GM12801 (cell line): ENCODE data around the gene GZMA.

Source experiments
- TF ChIP-seq, protein P1 (sequence below): IDR thresholded peaks from one replicate; pipeline ENCODE4 v1.5.1; 2011; ENCODE audit warnings: control low read depth; ENCODE audit not compliant: insufficient read length; ENCODE audit errors: extremely low read depth

The GZMA gene

DNA sequence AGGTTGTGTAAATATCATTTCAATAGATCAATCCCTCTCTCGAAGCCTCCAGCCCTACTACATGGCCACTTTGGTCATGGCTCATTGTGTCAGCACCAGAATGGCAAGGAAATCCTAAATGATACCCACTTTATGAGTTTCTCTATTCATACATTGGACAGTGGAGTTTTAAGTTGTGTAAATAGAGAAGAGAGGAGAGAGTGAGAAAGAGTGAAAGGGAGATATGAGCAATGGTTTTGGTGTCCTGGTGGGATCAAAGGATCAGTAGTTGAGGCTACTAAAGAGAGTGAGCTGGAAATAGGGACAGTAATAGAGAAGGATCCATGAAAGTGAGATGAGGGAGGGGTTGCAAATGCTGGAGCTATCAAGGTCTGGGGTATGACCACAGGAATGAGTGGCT, 31.5 kb upstream of the GZMA start:
- TF ChIP-seq, protein P1, sequence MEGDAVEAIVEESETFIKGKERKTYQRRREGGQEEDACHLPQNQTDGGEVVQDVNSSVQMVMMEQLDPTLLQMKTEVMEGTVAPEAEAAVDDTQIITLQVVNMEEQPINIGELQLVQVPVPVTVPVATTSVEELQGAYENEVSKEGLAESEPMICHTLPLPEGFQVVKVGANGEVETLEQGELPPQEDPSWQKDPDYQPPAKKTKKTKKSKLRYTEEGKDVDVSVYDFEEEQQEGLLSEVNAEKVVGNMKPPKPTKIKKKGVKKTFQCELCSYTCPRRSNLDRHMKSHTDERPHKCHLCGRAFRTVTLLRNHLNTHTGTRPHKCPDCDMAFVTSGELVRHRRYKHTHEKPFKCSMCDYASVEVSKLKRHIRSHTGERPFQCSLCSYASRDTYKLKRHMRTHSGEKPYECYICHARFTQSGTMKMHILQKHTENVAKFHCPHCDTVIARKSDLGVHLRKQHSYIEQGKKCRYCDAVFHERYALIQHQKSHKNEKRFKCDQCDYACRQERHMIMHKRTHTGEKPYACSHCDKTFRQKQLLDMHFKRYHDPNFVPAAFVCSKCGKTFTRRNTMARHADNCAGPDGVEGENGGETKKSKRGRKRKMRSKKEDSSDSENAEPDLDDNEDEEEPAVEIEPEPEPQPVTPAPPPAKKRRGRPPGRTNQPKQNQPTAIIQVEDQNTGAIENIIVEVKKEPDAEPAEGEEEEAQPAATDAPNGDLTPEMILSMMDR = no peak

DNA sequence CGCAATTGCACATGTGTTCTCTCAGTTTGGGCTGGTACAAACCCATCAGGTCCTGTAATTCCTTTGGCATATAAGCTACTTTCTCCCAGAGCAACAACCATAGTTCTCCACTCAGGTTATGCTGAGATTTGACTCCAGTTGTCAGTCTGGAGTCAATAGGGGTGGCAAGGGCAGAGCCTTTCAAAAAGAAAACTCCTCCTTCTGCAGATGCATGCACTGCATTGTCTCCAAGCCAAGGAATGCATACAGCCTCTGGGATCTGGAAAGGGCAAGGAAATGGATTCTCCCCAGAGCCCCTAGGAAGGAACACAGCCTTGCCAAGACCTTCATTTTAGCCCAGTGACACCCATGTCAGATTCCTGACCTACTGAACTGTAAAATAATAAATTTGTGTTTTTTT, 31.0 kb upstream of the GZMA start:
- TF ChIP-seq, protein P1 = no peak

DNA sequence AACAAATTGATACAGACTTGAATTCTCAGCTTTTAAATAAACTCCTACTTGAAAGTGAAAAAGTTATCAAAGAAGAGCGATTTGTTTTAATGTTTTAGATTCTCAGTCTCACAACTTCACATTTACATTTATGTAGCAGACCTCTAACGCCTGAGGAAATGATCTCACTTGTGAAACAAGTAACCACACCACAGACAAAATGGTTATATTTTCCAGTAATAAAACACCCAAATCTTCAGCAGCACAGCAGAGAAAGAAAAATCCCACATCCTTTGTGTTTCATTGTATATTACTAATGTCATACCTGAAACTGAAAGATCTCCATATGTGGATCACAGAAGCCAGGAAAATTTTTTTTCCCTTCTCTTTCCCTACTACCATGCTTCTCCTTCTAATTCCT, 29.8 kb upstream of the GZMA start:
- TF ChIP-seq, protein P1 = no peak

DNA sequence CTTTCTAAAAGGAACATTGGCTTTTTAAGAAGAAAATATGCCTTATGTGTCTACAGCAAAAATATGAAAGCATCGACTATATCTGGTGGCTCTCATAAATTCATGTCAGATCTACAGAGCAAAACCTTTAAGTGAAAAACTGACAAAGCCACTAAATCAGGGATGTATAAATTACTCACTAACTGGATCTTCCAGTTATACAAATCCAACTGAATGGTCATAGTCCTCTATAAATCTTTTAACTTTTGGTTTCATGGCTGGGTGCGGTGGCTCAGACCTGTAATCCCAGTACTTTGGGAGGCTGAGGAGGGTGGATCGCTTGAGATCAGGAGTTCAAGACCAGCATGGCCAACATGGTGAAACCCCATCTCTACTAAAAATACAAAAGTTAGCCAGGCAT, 29.2 kb upstream of the GZMA start:
- TF ChIP-seq, protein P1 = no peak

DNA sequence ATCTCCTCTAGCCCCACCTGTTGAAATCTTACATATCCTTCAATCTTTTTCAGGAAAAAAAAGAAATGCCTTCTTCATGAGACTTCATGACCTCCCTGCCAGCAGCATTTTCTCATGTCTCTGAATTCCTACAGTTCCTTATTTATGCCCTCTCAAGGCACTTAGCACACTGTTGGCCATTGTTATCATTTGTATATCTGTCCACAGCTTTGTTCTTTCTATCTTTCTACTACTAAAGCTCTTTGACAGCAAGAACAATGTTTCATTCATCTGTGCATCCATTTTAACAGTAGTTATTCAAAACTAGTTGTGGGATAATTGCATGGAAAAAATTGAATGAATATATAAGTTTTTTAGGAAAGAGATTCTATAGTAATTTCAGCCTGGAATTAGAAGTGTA, 20.9 kb upstream of the GZMA start:
- TF ChIP-seq, protein P1 = no peak

DNA sequence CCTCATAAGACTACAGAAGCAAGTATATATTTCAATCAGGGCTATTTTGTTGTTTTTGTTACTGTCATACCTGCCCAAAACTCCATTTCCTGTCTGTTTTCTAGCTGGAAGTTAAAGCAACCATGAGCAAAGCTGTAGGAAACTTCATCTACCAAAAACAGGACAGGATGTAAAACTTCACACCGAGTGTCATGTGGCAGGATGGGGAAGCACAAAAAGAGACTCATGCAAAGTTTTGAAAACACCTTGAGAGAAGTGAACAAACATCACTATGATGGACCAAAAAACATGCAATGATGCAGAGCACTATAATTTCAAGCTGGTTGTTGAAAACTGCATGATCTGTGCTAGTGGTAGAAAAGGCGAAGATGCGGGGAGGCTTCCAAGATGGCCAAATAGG, 6.3 kb upstream of the GZMA start:
- TF ChIP-seq, protein P1 = no peak

DNA sequence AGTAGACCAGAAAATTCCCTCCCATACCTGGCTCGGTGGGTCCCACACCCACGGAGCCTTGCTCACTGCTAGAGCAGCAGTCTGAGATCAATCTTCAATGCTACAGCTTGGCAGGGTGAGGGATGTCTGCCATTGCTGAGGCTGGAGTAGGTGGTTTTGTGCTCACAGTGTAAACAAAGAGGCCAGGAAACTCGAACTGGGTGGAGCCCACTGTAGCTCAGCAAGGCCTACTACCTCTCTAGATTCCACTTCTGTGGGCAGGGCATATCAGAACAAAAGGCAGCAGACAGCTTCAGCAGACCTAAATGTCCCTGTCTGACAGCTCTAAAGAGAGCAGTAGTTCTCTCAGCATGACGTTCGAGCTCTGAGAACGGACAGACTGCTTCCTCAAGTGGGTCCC, 5.6 kb upstream of the GZMA start:
- TF ChIP-seq, protein P1 = no peak
